H1 (cell line): ENCODE data around the gene SLX4IP. TPM values are rescaled to one million over a fixed set of nuclear protein-coding genes. Genes with fewer than 3 reads are reported as not detected.
A peak's percentile ranks its signal among the peaks of the same experiment; 100 is the strongest.

Source experiments
- CTCF ChIA-PET: fragments of 300-600 bp; sonication (Branson Sonifier 250); formaldehyde crosslinking; loops from one replicate; lab custom pipeline; 2021; ENCODE audit not compliant: partially characterized antibody; lab: Charles Lee
- POLR2A ChIA-PET: fragments of 300-600 bp; sonication (Branson Sonifier 250); formaldehyde crosslinking; loops from one replicate; lab custom pipeline; 2021; ENCODE audit warnings: inconsistent platforms; ENCODE audit not compliant: partially characterized antibody; lab: Charles Lee
- DNase-seq, 2 experiments: peaks; one replicate each; pipeline versions ENCODE4 v3.0.0 to v3.0.0-alpha.2; 2010 to 2022; ENCODE audit warnings: low spot score in 2 of 2, low read depth in 1 of 2, mixed read lengths in 1 of 2
- FAIRE-seq: peaks from 2 replicates; lab custom pipeline; 2011; peaks lifted over from hg19 to GRCh38; lab: Jason Lieb, UNC
- H2AFZ ChIP-seq: 2 replicates; pipeline ENCODE4 v1.8.1; 2012; ENCODE audit warnings: low read length, inconsistent platforms
- H2AK5ac ChIP-seq: 2 replicates; pipeline ENCODE4 v1.6.1; 2013; ENCODE audit warnings: low read depth, low read length
- H2BK120ac ChIP-seq: replicated peaks from 2 replicates; pipeline ENCODE3; 2013; ENCODE audit warnings: low read depth, low read length, inconsistent platforms
- H2BK12ac ChIP-seq: 2 replicates; pipeline ENCODE4 v1.6.1; 2013; ENCODE audit warnings: low read depth, low read length
- H2BK15ac ChIP-seq: 2 replicates; pipeline ENCODE4 v1.6.1; 2013; ENCODE audit warnings: low read length
- H2BK20ac ChIP-seq: 2 replicates; pipeline ENCODE4 v1.6.1; 2013; ENCODE audit warnings: low read length
- H2BK5ac ChIP-seq: 2 replicates; pipeline ENCODE4 v1.6.1; 2013; ENCODE audit warnings: low read depth, low read length
- H3K14ac ChIP-seq: 2 replicates; pipeline ENCODE4 v1.6.1; 2013; ENCODE audit warnings: inconsistent platforms; ENCODE audit not compliant: insufficient read length
- H3K18ac ChIP-seq: 2 replicates; pipeline ENCODE4 v1.6.1; 2013; ENCODE audit warnings: low read length; ENCODE audit errors: extremely low read depth
- H3K23ac ChIP-seq: 2 replicates; pipeline ENCODE4 v1.6.1; 2013; ENCODE audit warnings: inconsistent platforms; ENCODE audit not compliant: insufficient read length
- H3K23me2 ChIP-seq: 2 replicates; pipeline ENCODE4 v1.6.1; 2013; ENCODE audit warnings: low read depth, low read length
- H3K27ac ChIP-seq: 2 replicates; pipeline ENCODE4 v1.6.1; 2011; ENCODE audit warnings: low read depth, low read length, inconsistent platforms
- H3K27me3 ChIP-seq, 4 experiments: replicated peaks in 1 of 4; 1 replicate in 1 of 4; 2 replicates in 3 of 4; pipeline versions ENCODE4 v1.6.1 to v1.8.1; 2011 to 2013; ENCODE audit warnings: low read length in 3 of 4, mild to moderate bottlenecking in 3 of 4, inconsistent platforms in 2 of 4, mixed read lengths in 2 of 4, moderate library complexity in 1 of 4; ENCODE audit not compliant: control insufficient read depth in 3 of 4, insufficient read depth in 3 of 4; ENCODE audit errors: extremely low read depth in 1 of 4
- H3K36me3 ChIP-seq, 4 experiments: 2 replicates each; pipeline versions ENCODE4 v1.6.1 to v1.8.1; 2011 to 2013; ENCODE audit warnings: mild to moderate bottlenecking in 4 of 4, low read length in 3 of 4, moderate library complexity in 2 of 4, control low read depth in 1 of 4, inconsistent platforms in 1 of 4; ENCODE audit not compliant: insufficient read depth in 4 of 4, control insufficient read depth in 2 of 4
- H3K4ac ChIP-seq: replicated peaks from 2 replicates; pipeline ENCODE3; 2013; ENCODE audit warnings: low read length, low read depth, mixed read lengths, inconsistent platforms; ENCODE audit not compliant: insufficient read length
- H3K4me1 ChIP-seq, 4 experiments: replicated peaks in 1 of 4; 1 replicate in 1 of 4; 2 replicates in 3 of 4; pipeline versions ENCODE4 v1.6.1 to v1.8.1; 2011 to 2013; ENCODE audit warnings: low read length in 3 of 4, inconsistent platforms in 2 of 4, mixed read lengths in 1 of 4; ENCODE audit not compliant: insufficient read depth in 4 of 4, control insufficient read depth in 3 of 4
- H3K4me2 ChIP-seq, 2 experiments: 2 replicates each; pipeline versions ENCODE4 v1.6.1 to v1.8.1; 2011 to 2013; ENCODE audit warnings: low read depth in 2 of 2, low read length in 2 of 2, control low read depth in 1 of 2, inconsistent platforms in 1 of 2, mild to moderate bottlenecking in 1 of 2; ENCODE audit not compliant: insufficient read depth in 1 of 2
- H3K4me3 ChIP-seq, 4 experiments: fragments of 200-600, 300-600 bp in 1 of 4; sonication (generic), shearing (Covaris generic), sonication (Bioruptor Twin) in 1 of 4; 2 replicates each; pipeline versions ENCODE4 v1.5.1 to v1.8.1; 2011 to 2016; ENCODE audit warnings: low read length in 4 of 4, low read depth in 3 of 4, control low read depth in 2 of 4, inconsistent platforms in 2 of 4, mild to moderate bottlenecking in 2 of 4, mixed read lengths in 1 of 4, moderate library complexity in 1 of 4; ENCODE audit not compliant: insufficient read depth in 2 of 4; ENCODE audit errors: extremely low read depth in 1 of 4
- H3K56ac ChIP-seq: replicated peaks from 2 replicates; pipeline ENCODE3; 2013; ENCODE audit warnings: low read depth, mild to moderate bottlenecking, mixed read lengths, low read length, inconsistent platforms; ENCODE audit not compliant: insufficient read length
- H3K79me1 ChIP-seq: 2 replicates; pipeline ENCODE4 v1.6.1; 2013; ENCODE audit warnings: low read depth, low read length, control low read depth
- H3K79me2 ChIP-seq, 2 experiments: 2 replicates each; pipeline versions ENCODE4 v1.6.1 to v1.8.1; 2012 to 2013; ENCODE audit warnings: low read length in 2 of 2, mild to moderate bottlenecking in 2 of 2, inconsistent platforms in 1 of 2; ENCODE audit not compliant: insufficient read depth in 2 of 2, control insufficient read depth in 1 of 2
- H3K9ac ChIP-seq, 4 experiments: replicated peaks in 1 of 4; 1 replicate in 1 of 4; 2 replicates in 3 of 4; pipeline versions ENCODE4 v1.6.1 to v1.8.1; 2011 to 2013; ENCODE audit warnings: low read depth in 3 of 4, low read length in 3 of 4, control low read depth in 2 of 4, mild to moderate bottlenecking in 2 of 4, moderate library complexity in 2 of 4, inconsistent platforms in 1 of 4; ENCODE audit errors: extremely low read depth in 1 of 4
- H3K9me3 ChIP-seq, 2 experiments: 2 replicates each; pipeline versions ENCODE4 v1.6.1 to v1.8.1; 2012 to 2013; ENCODE audit warnings: mild to moderate bottlenecking in 2 of 2, moderate library complexity in 2 of 2, control low read depth in 1 of 2, inconsistent platforms in 1 of 2, low read depth in 1 of 2, low read length in 1 of 2, mixed read lengths in 1 of 2; ENCODE audit not compliant: insufficient read depth in 2 of 2
- H4K20me1 ChIP-seq, 2 experiments: replicated peaks in 1 of 2; 2 replicates each; pipeline versions ENCODE3 to v1.8.1; 2011 to 2013; ENCODE audit warnings: inconsistent platforms in 2 of 2, low read length in 2 of 2, mild to moderate bottlenecking in 1 of 2; ENCODE audit not compliant: insufficient read depth in 2 of 2, control insufficient read depth in 1 of 2
- H4K5ac ChIP-seq: 2 replicates; pipeline ENCODE4 v1.6.1; 2013; ENCODE audit warnings: low read length, low read depth, mixed read lengths, inconsistent platforms; ENCODE audit not compliant: insufficient read length
- H4K8ac ChIP-seq: 2 replicates; pipeline ENCODE4 v1.8.0; 2013; ENCODE audit warnings: mild to moderate bottlenecking, moderate library complexity, low read length, inconsistent platforms; ENCODE audit not compliant: insufficient read depth; ENCODE audit errors: extremely low read depth
- H4K91ac ChIP-seq: replicated peaks from 2 replicates; pipeline ENCODE3; 2013; ENCODE audit warnings: low read length, mixed read lengths, inconsistent platforms; ENCODE audit not compliant: insufficient read length
- BACH1 ChIP-seq: IDR thresholded peaks from 2 replicates; pipeline ENCODE4 v1.6.1; 2012; ENCODE audit warnings: low read length, improper control_type of control experiment
- WGBS, 2 experiments: shearing (Covaris generic) in 1 of 2; methylation state at CpG; one replicate each; pipeline versions ENCODE4 v1.1.6 to v1.1.7; 2013 to 2015; ENCODE audit warnings: low lambda C conversion rate in 2 of 2, mixed read lengths in 2 of 2, inconsistent platforms in 1 of 2, low coverage in 1 of 2, missing lambda C conversion rate in 1 of 2; ENCODE audit not compliant: insufficient replicate concordance in 2 of 2, insufficient coverage in 1 of 2, insufficient read length in 1 of 2; ENCODE audit errors: extremely low coverage in 1 of 2, missing lambda C conversion rate in 1 of 2; 5-methylcytosine and 5-hydroxymethylcytosine counted together
- polyA plus RNA-seq, 7 experiments: library from polyadenylated mRNA; depleted of rRNA in 3 of 7; stranded (reverse) in 5 of 7; unstranded in 2 of 7; fragments of >200 nt in 5 of 7; fragments of 200-250 nt in 2 of 7; gene quantifications; 1 replicate in 5 of 7; 2 replicates in 1 of 7; 4 replicates in 1 of 7; pipeline versions ENCODE4 v1.2.1 to v1.2.3, GENCODE V29; 2011 to 2013; ENCODE audit warnings: missing spikeins in 2 of 7, mixed read lengths in 2 of 7
- total RNA-seq: library from RNA; stranded (reverse); fragmentation: NEBNext Ultra II Directional; extraction: Animal tissue kit (Norgen Biotek cat#: 25700); gene quantifications from 2 replicates; pipeline ENCODE4 v1.2.1, GENCODE V29; 2021

Gene SLX4IP
- total and polyA plus RNA-seq, 2 of the 8 experiments (the other 6 are each of a cell fraction or from before 2014, with no cell fraction given): 2.4 to 8.7 TPM

GRCh38 chr20:10649797-10650160 lies 214.7 kb downstream of the SLX4IP start:
- H3K18ac ChIP-seq: no peak overlapping the region
- H3K79me1 ChIP-seq: peaks cover 4% of the 10 kb centered on the region
- peaks cover 19 to 79% (median 53%) of the 10 kb centered on the region in 4 experiments for H3K36me3 ChIP-seq
- H3K4ac ChIP-seq: no peak overlapping the region
- H3K27me3 ChIP-seq: no peaks in the 10 kb centered on the region
- no peaks in the 10 kb centered on the region for H3K23me2 ChIP-seq
- no peak overlapping the region for H4K8ac ChIP-seq
- H2BK5ac ChIP-seq: no peak overlapping the region
- no peak overlapping the region for H2AFZ ChIP-seq
- no peak overlapping the region for H3K27ac ChIP-seq
- H3K79me2 ChIP-seq: peaks cover 0 to 22% of the 10 kb centered on the region in 2 experiments; a peak in 2 of 4 replicates
- H4K91ac ChIP-seq: no peak overlapping the region
- no peak overlapping the region for H2BK120ac ChIP-seq
- H3K4me2 ChIP-seq: peak overlapping the region; percentile 16 to 40; a peak in 2 of 4 replicates
- H3K14ac ChIP-seq: no peak overlapping the region
- H2BK15ac ChIP-seq: no peak overlapping the region
- H2BK20ac ChIP-seq: no peak overlapping the region
- DNase-seq (no peak), FAIRE-seq (no peak)
- no peak overlapping the region for H4K5ac ChIP-seq
- ChIA-PET CTCF (interaction anchor here (0.9 to 6.6 kb wide), 8 partner anchors 8 to 895 kb away, joined by 3 to 55 read pairs (median 4); no protein-coding TSS in a partner anchor), POLR2A (interaction anchor here (0.8 to 2.2 kb wide), 3 partner anchors 10 to 12 kb away, joined by 3 to 8 read pairs (median 7); no protein-coding TSS in a partner anchor)
- H3K56ac ChIP-seq: no peak overlapping the region
- H3K4me1 ChIP-seq: peaks cover 7 to 31% (median 18%) of the 10 kb centered on the region in 4 experiments; a peak in 6 of 7 replicates
- no peak overlapping the region for H3K9ac ChIP-seq
- H3K4me3 ChIP-seq: peak overlapping the region in 1 of 4 experiments; percentile 0; a peak in 1 of 8 replicates
- no peak overlapping the region for H2BK12ac ChIP-seq
- H2AK5ac ChIP-seq: 0 out of 2 replicates have a peak overlapping the region, but pooled peaks have one; percentile 9
- H3K23ac ChIP-seq: no peak overlapping the region
- no peaks in the 10 kb centered on the region for H3K9me3 ChIP-seq
- 74% methylated on average over 3 of the region's 3 CpGs; no CpG with 5 or more reads in 1 of the 2 experiments for WGBS, 2 experiments
- H4K20me1 ChIP-seq: peaks cover 6 to 17% of the 10 kb centered on the region in 2 experiments
- TF ChIP-seq BACH1: no peak
